SK-N-SH (cell line): ENCODE data around the gene CYREN. TPM values are rescaled to one million over a fixed set of nuclear protein-coding genes. Genes with fewer than 3 reads are reported as not detected.

Experiments used
- CTCF ChIA-PET: fragments of 300-600, 350-600 bp; formaldehyde crosslinking; extraction: SDS; loops from one replicate; lab custom pipeline; 2021; lab: Yijun Ruan, JAX
- POLR2A ChIA-PET: fragments of 350-600 bp; sonication (Branson Sonifier 250); formaldehyde crosslinking; extraction: SDS; loops from one replicate; lab custom pipeline; 2020; ENCODE audit warnings: antibody characterized with exemption, inconsistent platforms; lab: Yijun Ruan, JAX
- DNase-seq: peaks from one replicate; pipeline ENCODE4 v3.0.0; 2012
- H2AFZ ChIP-seq: fragments of 200-600 bp; sonication (generic); 2 replicates; pipeline ENCODE4 v1.8.1; 2016; ENCODE audit warnings: antibody characterized with exemption, mild to moderate bottlenecking, low read depth
- H3F3A ChIP-seq: fragments of 200-600 bp; sonication (generic); replicated peaks from 2 replicates; pipeline ENCODE3; 2016; ENCODE audit warnings: antibody characterized with exemption, mild to moderate bottlenecking; ENCODE audit not compliant: insufficient read depth
- H3K27ac ChIP-seq, 2 experiments: fragments of 200-500 bp in 1 of 2; fragments of 200-600 bp in 1 of 2; sonication (Bioruptor generic) in 1 of 2; sonication (generic), shearing (Covaris generic) in 1 of 2; 2 replicates each; pipeline versions ENCODE4 v1.5.1 to v1.6.1; 2014 to 2016; ENCODE audit warnings: low read depth in 2 of 2, inconsistent platforms in 1 of 2, low read length in 1 of 2, mild to moderate bottlenecking in 1 of 2, mixed read lengths in 1 of 2
- H3K27me3 ChIP-seq: fragments of 200-600 bp; sonication (generic), shearing (Covaris generic); 2 replicates; pipeline ENCODE4 v1.6.1; 2016; ENCODE audit warnings: mixed run types; ENCODE audit not compliant: insufficient read depth
- H3K36me3 ChIP-seq, 2 experiments: fragments of 200-500 bp in 1 of 2; fragments of 200-600 bp in 1 of 2; sonication (Bioruptor generic) in 1 of 2; sonication (generic) in 1 of 2; replicated peaks in 1 of 2; 2 replicates each; pipeline versions ENCODE3 to v1.5.1; 2014 to 2016; ENCODE audit warnings: low read length in 1 of 2, mild to moderate bottlenecking in 1 of 2; ENCODE audit not compliant: insufficient read depth in 2 of 2, control insufficient read depth in 1 of 2
- H3K4me1 ChIP-seq, 2 experiments: fragments of 200-500 bp in 1 of 2; fragments of 200-600 bp in 1 of 2; sonication (Bioruptor generic) in 1 of 2; sonication (generic), shearing (Covaris generic) in 1 of 2; 2 replicates each; pipeline versions ENCODE4 v1.5.1 to v1.6.1; 2014 to 2016; ENCODE audit warnings: low read depth in 1 of 2, low read length in 1 of 2, mixed run types in 1 of 2; ENCODE audit not compliant: insufficient read depth in 2 of 2, control insufficient read depth in 1 of 2
- H3K4me2 ChIP-seq: fragments of 200-600 bp; sonication (generic), shearing (Covaris generic); 2 replicates; pipeline ENCODE4 v1.6.1; 2017; ENCODE audit warnings: mixed run types
- H3K4me3 ChIP-seq, 2 experiments: fragments of 200-500 bp in 1 of 2; fragments of 200-600 bp in 1 of 2; sonication (Bioruptor generic) in 1 of 2; sonication (generic), shearing (Covaris generic) in 1 of 2; 2 replicates each; pipeline versions ENCODE4 v1.5.1 to v1.8.1; 2014 to 2016; ENCODE audit warnings: low read depth in 2 of 2, inconsistent platforms in 1 of 2, low read length in 1 of 2, mild to moderate bottlenecking in 1 of 2, mixed read lengths in 1 of 2, moderate library complexity in 1 of 2
- H3K79me2 ChIP-seq: fragments of 200-600 bp; sonication (generic); 2 replicates; pipeline ENCODE4 v1.8.1; 2017; ENCODE audit warnings: mild to moderate bottlenecking; ENCODE audit not compliant: insufficient read depth
- H3K9ac ChIP-seq: fragments of 200-600 bp; sonication (generic); 2 replicates; pipeline ENCODE4 v1.6.1; 2017; ENCODE audit warnings: mixed run types
- H3K9me2 ChIP-seq: fragments of 200-600 bp; sonication (generic); 2 replicates; pipeline ENCODE4 v1.6.1; 2017; ENCODE audit warnings: mixed run types
- H3K9me3 ChIP-seq: fragments of 200-600 bp; sonication (generic); 2 replicates; pipeline ENCODE4 v1.6.1; 2017; ENCODE audit warnings: mixed run types, mild to moderate bottlenecking, moderate library complexity
- H4K20me1 ChIP-seq: fragments of 200-600 bp; sonication (generic); 2 replicates; pipeline ENCODE4 v1.6.1; 2017; ENCODE audit warnings: mild to moderate bottlenecking, mixed run types; ENCODE audit not compliant: insufficient read depth
- CHD2 ChIP-seq: fragments of 150-350 bp; IDR thresholded peaks from 2 replicates; pipeline ENCODE4 v1.6.1; 2018; ENCODE audit warnings: low read length; ENCODE audit not compliant: partially characterized antibody
- ELF1 ChIP-seq: IDR thresholded peaks from 2 replicates; pipeline ENCODE4 v1.4.0; 2012
- FOSL2 ChIP-seq: IDR thresholded peaks from 2 replicates; pipeline ENCODE4 v1.4.0; 2012; ENCODE audit warnings: low read depth, mild to moderate bottlenecking, moderate library complexity, borderline replicate concordance
- FOXM1 ChIP-seq: IDR thresholded peaks from 2 replicates; pipeline ENCODE4 v1.4.0; 2012; ENCODE audit warnings: low read depth, mild to moderate bottlenecking
- GABPA ChIP-seq: IDR thresholded peaks from 2 replicates; pipeline ENCODE4 v1.4.0; 2012; ENCODE audit warnings: low read depth, mild to moderate bottlenecking
- GATA2 ChIP-seq: sonication (generic); formaldehyde crosslinking; IDR thresholded peaks from 2 replicates; pipeline ENCODE4 v1.5.0; 2020; ENCODE audit warnings: mild to moderate bottlenecking, missing genetic modification reagents
- MEF2A ChIP-seq: IDR thresholded peaks from 2 replicates; pipeline ENCODE4 v1.4.0; 2012; ENCODE audit warnings: low read depth, borderline replicate concordance
- NFIC ChIP-seq: IDR thresholded peaks from 2 replicates; pipeline ENCODE4 v1.4.0; 2012; ENCODE audit warnings: borderline replicate concordance
- NRF1 ChIP-seq: IDR thresholded peaks from 2 replicates; pipeline ENCODE4 v1.6.1; 2012; ENCODE audit warnings: low read depth, mild to moderate bottlenecking, low read length
- POLR2AphosphoS5 ChIP-seq: IDR thresholded peaks from 2 replicates; pipeline ENCODE4 v1.6.1; 2012; ENCODE audit warnings: low read depth, low read length
- RAD21 ChIP-seq: IDR thresholded peaks from 2 replicates; pipeline ENCODE4 v1.6.1; 2012; ENCODE audit warnings: mild to moderate bottlenecking, low read length
- RFX5 ChIP-seq: IDR thresholded peaks from 2 replicates; pipeline ENCODE4 v1.6.1; 2012; ENCODE audit warnings: mild to moderate bottlenecking, improper control_type of control experiment, low read length
- RXRA ChIP-seq: IDR thresholded peaks from 2 replicates; pipeline ENCODE4 v1.4.0; 2012; ENCODE audit warnings: low read depth, mild to moderate bottlenecking, borderline replicate concordance
- SIN3A ChIP-seq: IDR thresholded peaks from 2 replicates; pipeline ENCODE4 v1.6.1; 2012; ENCODE audit warnings: low read depth, mild to moderate bottlenecking, low read length, moderate library complexity, borderline replicate concordance
- SMC3 ChIP-seq: IDR thresholded peaks from 2 replicates; pipeline ENCODE4 v1.6.1; 2012; ENCODE audit warnings: low read depth, low read length, improper control_type of control experiment
- TAF1 ChIP-seq: IDR thresholded peaks from 2 replicates; pipeline ENCODE4 v1.6.1; 2012; ENCODE audit warnings: low read depth, mild to moderate bottlenecking, low read length, moderate library complexity, borderline replicate concordance
- TCF12 ChIP-seq: IDR thresholded peaks from 2 replicates; pipeline ENCODE4 v1.4.0; 2012
- WGBS: methylation state at CpG from one replicate; pipeline ENCODE4 v1.1.6; 2017; ENCODE audit warnings: low lambda C conversion rate; 5-methylcytosine and 5-hydroxymethylcytosine counted together
- polyA plus RNA-seq, 3 experiments: library from polyadenylated mRNA; depleted of rRNA; stranded (reverse); fragments of >200 nt; gene quantifications; 2 replicates each; pipeline ENCODE4 v1.2.3, GENCODE V29; 2012
- TF ChIP-seq, protein P1 (sequence below): IDR thresholded peaks from 2 replicates; pipeline ENCODE4; 2012
- TF ChIP-seq, protein P2 (sequence below): IDR thresholded peaks from 2 replicates; pipeline ENCODE4 v1.4.0; 2012; ENCODE audit warnings: low read depth, borderline replicate concordance
- TF ChIP-seq, protein P3 (sequence below): IDR thresholded peaks from 2 replicates; pipeline ENCODE4 v1.4.0; 2012; ENCODE audit warnings: low read depth, borderline replicate concordance
- TF ChIP-seq, protein P4 (sequence below): fragments of 150-350 bp; IDR thresholded peaks from 2 replicates; pipeline ENCODE4 v1.6.1; 2017; ENCODE audit warnings: antibody characterized with exemption, low read length, low read depth, borderline replicate concordance
- TF ChIP-seq, protein P5 (sequence below): fragments of 150-350 bp; IDR thresholded peaks from 2 replicates; pipeline ENCODE4 v1.6.1; 2016; ENCODE audit warnings: mild to moderate bottlenecking, low read depth, low read length

Gene CYREN
- polyA plus RNA-seq, 1 of the 3 experiments (the other 2 are of a cell fraction) = 53.4 TPM

DNA sequence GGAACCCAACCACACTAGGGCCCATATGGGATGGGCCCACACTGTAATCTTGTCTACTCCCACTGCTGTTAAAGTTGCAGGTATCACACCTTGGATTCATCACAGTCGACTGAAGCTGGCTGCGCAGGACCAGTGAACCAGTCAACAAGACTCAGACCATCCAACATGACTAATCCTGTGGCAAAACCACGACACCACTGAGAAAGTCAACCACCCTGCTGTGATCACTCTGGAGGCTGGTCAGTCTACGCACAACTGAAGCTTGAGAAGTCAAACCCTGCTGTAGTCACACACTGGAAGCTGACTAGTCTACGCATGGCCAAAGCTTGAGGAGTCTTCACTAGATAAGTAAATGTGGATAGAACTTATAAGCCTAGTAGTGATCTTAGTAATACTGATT lies 9.6 kb upstream of the CYREN start:
- Histone ChIP-seq H3K27me3 (no peaks in the 10 kb centered on the region), H3K79me2 (no peaks in the 10 kb centered on the region), H4K20me1 (no peaks in the 10 kb centered on the region), H3K36me3 (peaks cover 8 to 11% of the 10 kb centered on the region in 2 experiments), H3K27ac (no peak overlapping the region), H2AFZ (no peak overlapping the region), H3F3A (no peaks in the 10 kb centered on the region), H3K4me1 (no peaks in the 10 kb centered on the region), H3K9ac (no peak overlapping the region), H3K4me3 (no peak overlapping the region), H3K9me3 (peaks cover 28% of the 10 kb centered on the region), H3K9me2 (no peaks in the 10 kb centered on the region), H3K4me2 (no peak overlapping the region)
- 73% methylated on average over 5 of the region's 5 CpGs for WGBS
- ChIA-PET POLR2A (interaction anchor here (1.4 kb wide), 1 partner anchor 31 kb away, joined by 3 read pairs; the partner anchor contains the start of gene WDR91), CTCF (interaction anchor here (1.1 to 6.1 kb wide), 3 partner anchors 9 to 22 kb away, joined by 3 to 36 read pairs (median 7); partner anchors contain the start of gene CYREN)
- no peak for TF ChIP-seq NRF1
- no peak for TF ChIP-seq TCF12
- TF ChIP-seq RAD21 = no peak
- TF ChIP-seq, protein P1, sequence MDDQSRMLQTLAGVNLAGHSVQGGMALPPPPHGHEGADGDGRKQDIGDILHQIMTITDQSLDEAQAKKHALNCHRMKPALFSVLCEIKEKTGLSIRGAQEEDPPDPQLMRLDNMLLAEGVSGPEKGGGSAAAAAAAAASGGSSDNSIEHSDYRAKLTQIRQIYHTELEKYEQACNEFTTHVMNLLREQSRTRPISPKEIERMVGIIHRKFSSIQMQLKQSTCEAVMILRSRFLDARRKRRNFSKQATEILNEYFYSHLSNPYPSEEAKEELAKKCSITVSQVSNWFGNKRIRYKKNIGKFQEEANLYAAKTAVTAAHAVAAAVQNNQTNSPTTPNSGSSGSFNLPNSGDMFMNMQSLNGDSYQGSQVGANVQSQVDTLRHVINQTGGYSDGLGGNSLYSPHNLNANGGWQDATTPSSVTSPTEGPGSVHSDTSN = no peak
- no peak for TF ChIP-seq SMC3
- TF ChIP-seq, protein P2, sequence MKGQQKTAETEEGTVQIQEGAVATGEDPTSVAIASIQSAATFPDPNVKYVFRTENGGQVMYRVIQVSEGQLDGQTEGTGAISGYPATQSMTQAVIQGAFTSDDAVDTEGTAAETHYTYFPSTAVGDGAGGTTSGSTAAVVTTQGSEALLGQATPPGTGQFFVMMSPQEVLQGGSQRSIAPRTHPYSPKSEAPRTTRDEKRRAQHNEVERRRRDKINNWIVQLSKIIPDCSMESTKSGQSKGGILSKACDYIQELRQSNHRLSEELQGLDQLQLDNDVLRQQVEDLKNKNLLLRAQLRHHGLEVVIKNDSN = no peak
- TF ChIP-seq TAF1 = no peak
- TF ChIP-seq, protein P3, sequence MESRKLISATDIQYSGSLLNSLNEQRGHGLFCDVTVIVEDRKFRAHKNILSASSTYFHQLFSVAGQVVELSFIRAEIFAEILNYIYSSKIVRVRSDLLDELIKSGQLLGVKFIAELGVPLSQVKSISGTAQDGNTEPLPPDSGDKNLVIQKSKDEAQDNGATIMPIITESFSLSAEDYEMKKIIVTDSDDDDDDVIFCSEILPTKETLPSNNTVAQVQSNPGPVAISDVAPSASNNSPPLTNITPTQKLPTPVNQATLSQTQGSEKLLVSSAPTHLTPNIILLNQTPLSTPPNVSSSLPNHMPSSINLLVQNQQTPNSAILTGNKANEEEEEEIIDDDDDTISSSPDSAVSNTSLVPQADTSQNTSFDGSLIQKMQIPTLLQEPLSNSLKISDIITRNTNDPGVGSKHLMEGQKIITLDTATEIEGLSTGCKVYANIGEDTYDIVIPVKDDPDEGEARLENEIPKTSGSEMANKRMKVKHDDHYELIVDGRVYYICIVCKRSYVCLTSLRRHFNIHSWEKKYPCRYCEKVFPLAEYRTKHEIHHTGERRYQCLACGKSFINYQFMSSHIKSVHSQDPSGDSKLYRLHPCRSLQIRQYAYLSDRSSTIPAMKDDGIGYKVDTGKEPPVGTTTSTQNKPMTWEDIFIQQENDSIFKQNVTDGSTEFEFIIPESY = no peak
- TF ChIP-seq, protein P4, sequence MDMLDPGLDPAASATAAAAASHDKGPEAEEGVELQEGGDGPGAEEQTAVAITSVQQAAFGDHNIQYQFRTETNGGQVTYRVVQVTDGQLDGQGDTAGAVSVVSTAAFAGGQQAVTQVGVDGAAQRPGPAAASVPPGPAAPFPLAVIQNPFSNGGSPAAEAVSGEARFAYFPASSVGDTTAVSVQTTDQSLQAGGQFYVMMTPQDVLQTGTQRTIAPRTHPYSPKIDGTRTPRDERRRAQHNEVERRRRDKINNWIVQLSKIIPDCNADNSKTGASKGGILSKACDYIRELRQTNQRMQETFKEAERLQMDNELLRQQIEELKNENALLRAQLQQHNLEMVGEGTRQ = no peak
- no peak for TF ChIP-seq RFX5
- TF ChIP-seq MEF2A = no peak
- TF ChIP-seq ELF1 = no peak
- no peak for DNase-seq

DNA sequence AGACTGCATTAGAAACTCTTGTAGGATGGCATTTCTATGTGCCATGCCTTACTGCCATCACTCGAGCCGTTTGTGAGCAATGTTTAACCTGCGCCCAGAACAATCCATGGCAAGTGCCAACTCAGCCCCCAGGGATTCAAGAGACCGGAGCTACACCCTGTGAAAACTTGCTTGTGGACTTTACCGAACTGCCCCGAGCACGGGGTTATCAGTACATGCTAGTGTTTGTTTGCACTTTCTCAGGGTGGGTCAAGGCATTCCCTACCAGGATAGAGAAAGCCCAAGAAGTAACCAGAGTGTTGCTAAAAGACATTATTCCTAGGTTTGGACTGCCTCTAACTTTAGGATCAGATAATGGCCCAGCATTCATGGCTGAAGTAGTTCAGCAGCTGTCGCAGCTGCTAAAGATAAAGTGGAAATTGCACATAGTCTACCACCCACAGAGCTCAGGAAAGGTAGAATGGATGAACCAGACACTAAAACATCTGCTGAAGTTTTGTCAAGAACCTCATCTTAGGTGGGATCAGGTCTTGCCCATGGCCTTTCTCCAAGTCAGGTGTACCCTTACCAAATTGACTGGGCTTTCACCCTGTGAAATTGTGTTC lies 8.9 kb upstream of the CYREN start:
- no peak for DNase-seq
- WGBS = 73% methylated on average over 8 of the region's 8 CpGs
- H3K4me2 ChIP-seq = no peak overlapping the region
- no peaks in the 10 kb centered on the region for H4K20me1 ChIP-seq
- POLR2A ChIA-PET = interaction anchor here (0.5 to 1.4 kb wide), 2 partner anchors 32 to 95 kb away, joined by 3 read pairs; partner anchors contain the start of gene WDR91
- H3K27me3 ChIP-seq = no peaks in the 10 kb centered on the region
- no peaks in the 10 kb centered on the region for H3F3A ChIP-seq
- H3K9me2 ChIP-seq = no peaks in the 10 kb centered on the region
- no peak overlapping the region for H3K4me3 ChIP-seq
- H2AFZ ChIP-seq = no peak overlapping the region
- CTCF ChIA-PET = interaction anchor here (1.6 to 6.1 kb wide), 2 partner anchors 9 to 23 kb away, joined by 7 to 36 read pairs; partner anchors contain the start of gene CYREN
- H3K36me3 ChIP-seq = peaks cover 8 to 11% of the 10 kb centered on the region in 2 experiments
- H3K9ac ChIP-seq = no peak overlapping the region
- no peaks in the 10 kb centered on the region for H3K4me1 ChIP-seq
- H3K9me3 ChIP-seq = peaks cover 28% of the 10 kb centered on the region
- no peaks in the 10 kb centered on the region for H3K79me2 ChIP-seq
- H3K27ac ChIP-seq = no peak overlapping the region
- TF ChIP-seq CHD2 (no peak), SIN3A (no peak), FOXM1 (no peak), MEF2A (no peak), GABPA (no peak), POLR2AphosphoS5 (no peak), RXRA (no peak), NFIC (no peak), GATA2 (no peak), FOSL2 (no peak)
- TF ChIP-seq, protein P2 = no peak
- TF ChIP-seq, protein P5, sequence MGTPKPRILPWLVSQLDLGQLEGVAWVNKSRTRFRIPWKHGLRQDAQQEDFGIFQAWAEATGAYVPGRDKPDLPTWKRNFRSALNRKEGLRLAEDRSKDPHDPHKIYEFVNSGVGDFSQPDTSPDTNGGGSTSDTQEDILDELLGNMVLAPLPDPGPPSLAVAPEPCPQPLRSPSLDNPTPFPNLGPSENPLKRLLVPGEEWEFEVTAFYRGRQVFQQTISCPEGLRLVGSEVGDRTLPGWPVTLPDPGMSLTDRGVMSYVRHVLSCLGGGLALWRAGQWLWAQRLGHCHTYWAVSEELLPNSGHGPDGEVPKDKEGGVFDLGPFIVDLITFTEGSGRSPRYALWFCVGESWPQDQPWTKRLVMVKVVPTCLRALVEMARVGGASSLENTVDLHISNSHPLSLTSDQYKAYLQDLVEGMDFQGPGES = no peak
